Thyroid gland (tissue), 4 donors: Measurements from ENCODE around the gene DAB1. TPM values are rescaled to one million over a fixed set of nuclear protein-coding genes. Genes with fewer than 3 reads are reported as not detected.

Source experiments
- DNase-seq, 2 donors: peaks; one replicate each; pipeline ENCODE4 v3.0.0-alpha.2; 2019
- H3K27ac ChIP-seq, 3 donors: fragments of 200-600 bp; sonication (generic); 1 replicate in 2 of 3; 2 replicates in 1 of 3; pipeline ENCODE4 v1.5.1; 2016 to 2019; ENCODE audit warnings: mild to moderate bottlenecking in 1 of 3, moderate library complexity in 1 of 3
- H3K27me3 ChIP-seq: fragments of 200-600 bp; sonication (generic); one replicate; pipeline ENCODE4 v1.5.1; 2019
- H3K36me3 ChIP-seq, 2 donors: fragments of 200-600 bp; sonication (generic); one replicate each; pipeline ENCODE4 v1.5.1; 2016 to 2019
- H3K4me1 ChIP-seq, 2 donors: fragments of 200-600 bp; sonication (generic); one replicate each; pipeline ENCODE4 v1.5.1; 2017 to 2019
- H3K4me3 ChIP-seq, 3 donors: fragments of 200-600 bp; sonication (generic); replicated peaks in 1 of 3; 1 replicate in 2 of 3; 2 replicates in 1 of 3; pipeline ENCODE4 v1.5.1; 2016; ENCODE audit warnings: mild to moderate bottlenecking in 1 of 3
- H3K9me3 ChIP-seq: fragments of 200-600 bp; sonication (generic); one replicate; pipeline ENCODE4 v1.5.1; 2017
- POLR2A ChIP-seq, 2 donors: fragments of 450-650 bp; IDR thresholded peaks; one replicate each; pipeline ENCODE4 v1.6.1; 2017; ENCODE audit warnings: antibody characterized with exemption in 2 of 2, mild to moderate bottlenecking in 2 of 2, moderate library complexity in 1 of 2
- WGBS, 2 donors: methylation state at CpG; one replicate each; pipeline ENCODE4 v1.1.5; 2017; 5-methylcytosine and 5-hydroxymethylcytosine counted together
- intact Hi-C: fragments of 100-400 bp; cut with DNase I; formaldehyde crosslinking; loops from one replicate; pipeline ENCODE4 v1.15.1; 2023
- total RNA-seq, 4 donors: library from RNA; depleted of rRNA; stranded (reverse); fragments of >200 nt; gene quantifications; one replicate each; pipeline ENCODE4 v1.2.3, GENCODE V29; 2016
- TF ChIP-seq, protein P1 (sequence below), 6 experiments: fragments of 200-600 bp in 3 of 6; fragments of 450-650 bp in 3 of 6; sonication (generic) in 3 of 6; IDR thresholded peaks; one replicate each; pipeline ENCODE4 v1.5.1; 2016 to 2019; ENCODE audit warnings: antibody characterized with exemption in 6 of 6, mild to moderate bottlenecking in 2 of 6, inconsistent platforms in 1 of 6, moderate library complexity in 1 of 6

The DAB1 gene
- total RNA-seq, 4 donors from 2014 or later = under 0.01 to 0.83 (median 0.21) TPM

DNA sequence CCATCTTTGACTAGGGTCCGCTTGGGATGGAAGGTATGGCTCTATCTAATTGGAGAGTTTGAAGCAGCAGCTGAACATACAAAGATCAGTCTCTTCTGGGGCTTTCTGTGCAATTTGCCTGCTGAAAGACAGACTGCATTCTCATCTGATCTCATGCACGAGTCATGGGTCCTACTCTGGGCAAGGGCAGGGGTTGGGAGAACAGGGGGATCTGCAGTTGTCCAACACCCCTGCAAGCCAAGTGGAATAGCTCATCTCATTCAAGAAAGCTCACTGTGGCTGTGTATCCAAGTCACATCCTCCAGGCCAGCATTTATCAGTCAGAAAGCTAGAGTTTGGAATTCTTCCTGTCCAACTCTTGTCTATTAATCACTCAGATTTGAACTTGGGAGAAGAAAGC lies 280.9 kb downstream of the DAB1 start:
- TF ChIP-seq, protein P1, sequence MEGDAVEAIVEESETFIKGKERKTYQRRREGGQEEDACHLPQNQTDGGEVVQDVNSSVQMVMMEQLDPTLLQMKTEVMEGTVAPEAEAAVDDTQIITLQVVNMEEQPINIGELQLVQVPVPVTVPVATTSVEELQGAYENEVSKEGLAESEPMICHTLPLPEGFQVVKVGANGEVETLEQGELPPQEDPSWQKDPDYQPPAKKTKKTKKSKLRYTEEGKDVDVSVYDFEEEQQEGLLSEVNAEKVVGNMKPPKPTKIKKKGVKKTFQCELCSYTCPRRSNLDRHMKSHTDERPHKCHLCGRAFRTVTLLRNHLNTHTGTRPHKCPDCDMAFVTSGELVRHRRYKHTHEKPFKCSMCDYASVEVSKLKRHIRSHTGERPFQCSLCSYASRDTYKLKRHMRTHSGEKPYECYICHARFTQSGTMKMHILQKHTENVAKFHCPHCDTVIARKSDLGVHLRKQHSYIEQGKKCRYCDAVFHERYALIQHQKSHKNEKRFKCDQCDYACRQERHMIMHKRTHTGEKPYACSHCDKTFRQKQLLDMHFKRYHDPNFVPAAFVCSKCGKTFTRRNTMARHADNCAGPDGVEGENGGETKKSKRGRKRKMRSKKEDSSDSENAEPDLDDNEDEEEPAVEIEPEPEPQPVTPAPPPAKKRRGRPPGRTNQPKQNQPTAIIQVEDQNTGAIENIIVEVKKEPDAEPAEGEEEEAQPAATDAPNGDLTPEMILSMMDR (IDR thresholded peaks at IDR 0.05) = no peak
- TF ChIP-seq POLR2A (IDR thresholded peaks at IDR 0.05) = no peak
- H3K4me3 ChIP-seq = no peak overlapping the region
- no peaks in the 10 kb centered on the region for H3K9me3 ChIP-seq
- no peak for DNase-seq
- no peak overlapping the region for H3K27ac ChIP-seq
- WGBS, 2 donors = 63 to 84% methylated on average over 2 of the region's 2 CpGs
- intact Hi-C loops = no loop called here
- no peaks in the 10 kb centered on the region for H3K27me3 ChIP-seq
- H3K36me3 ChIP-seq = no peaks in the 10 kb centered on the region
- no peaks in the 10 kb centered on the region for H3K4me1 ChIP-seq

DNA sequence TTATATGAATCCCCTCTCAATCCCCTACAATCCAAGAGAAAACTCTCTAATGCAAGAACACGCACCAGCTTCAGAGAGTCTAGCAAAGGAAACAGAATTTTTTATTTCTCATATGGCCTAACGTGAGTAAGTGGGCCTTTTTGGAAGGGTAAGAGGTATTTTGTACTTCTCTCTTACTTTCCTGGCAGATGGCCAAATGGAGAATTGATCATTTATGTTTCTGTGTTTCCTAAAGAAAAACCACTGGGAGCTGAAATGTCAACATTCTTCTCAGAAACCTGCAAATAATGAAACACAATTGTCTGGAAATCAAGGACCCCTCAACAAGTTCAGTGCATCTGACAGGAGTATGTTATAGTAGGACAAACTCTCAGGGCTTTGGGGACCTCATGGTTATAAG lies 281.7 kb downstream of the DAB1 start:
- Histone ChIP-seq H3K4me1 (no peaks in the 10 kb centered on the region), H3K27ac (no peak overlapping the region), H3K9me3 (no peaks in the 10 kb centered on the region), H3K4me3 (no peak overlapping the region), H3K27me3 (no peaks in the 10 kb centered on the region), H3K36me3 (no peaks in the 10 kb centered on the region)
- no peak for TF ChIP-seq POLR2A (IDR thresholded peaks at IDR 0.05)
- TF ChIP-seq, protein P1 (IDR thresholded peaks at IDR 0.05) = no peak
- DNase-seq = no peak
- WGBS, 2 donors = 87 to 91% methylated on average over 2 of the region's 2 CpGs
- intact Hi-C loops = no loop called here

DNA sequence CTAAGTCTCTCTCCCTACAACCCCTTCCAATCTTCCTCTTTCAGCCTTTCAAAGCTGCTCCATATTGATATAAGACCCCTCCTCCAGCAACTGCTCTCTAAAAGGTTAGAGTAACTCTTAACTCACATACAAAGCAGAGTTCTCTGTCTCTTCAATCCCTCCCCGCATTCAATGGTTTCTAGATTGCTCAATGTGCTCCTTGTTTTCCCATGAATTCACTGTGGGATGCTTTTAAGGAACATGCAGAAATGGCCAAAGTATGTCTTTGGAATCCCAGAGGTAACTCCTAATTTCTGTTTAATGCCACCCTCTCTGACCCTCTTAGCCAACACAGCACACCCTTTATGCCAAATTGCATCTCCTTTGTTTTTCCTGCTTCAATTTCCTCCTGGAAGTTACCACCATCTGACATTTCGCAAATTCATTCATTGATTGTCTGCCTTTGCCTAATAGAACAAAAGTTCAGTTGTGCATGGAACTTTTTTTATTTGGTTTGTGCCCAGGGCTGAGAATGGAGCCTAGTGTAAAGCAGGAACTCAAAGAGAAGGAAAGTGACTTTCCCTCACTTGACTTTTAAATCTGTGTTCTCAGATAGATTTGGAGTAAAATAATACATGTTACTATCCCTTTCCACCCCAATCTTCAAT lies 285.3 kb downstream of the DAB1 start:
- 93 to 94% methylated on average over 2 of the region's 2 CpGs for WGBS, 2 donors
- Histone ChIP-seq H3K27ac (no peak overlapping the region), H3K4me3 (no peak overlapping the region), H3K36me3 (no peaks in the 10 kb centered on the region), H3K9me3 (no peaks in the 10 kb centered on the region), H3K4me1 (no peaks in the 10 kb centered on the region), H3K27me3 (no peaks in the 10 kb centered on the region)
- no peak for DNase-seq
- intact Hi-C loops = no loop called here
- TF ChIP-seq, protein P1 (IDR thresholded peaks at IDR 0.05) = no peak

DNA sequence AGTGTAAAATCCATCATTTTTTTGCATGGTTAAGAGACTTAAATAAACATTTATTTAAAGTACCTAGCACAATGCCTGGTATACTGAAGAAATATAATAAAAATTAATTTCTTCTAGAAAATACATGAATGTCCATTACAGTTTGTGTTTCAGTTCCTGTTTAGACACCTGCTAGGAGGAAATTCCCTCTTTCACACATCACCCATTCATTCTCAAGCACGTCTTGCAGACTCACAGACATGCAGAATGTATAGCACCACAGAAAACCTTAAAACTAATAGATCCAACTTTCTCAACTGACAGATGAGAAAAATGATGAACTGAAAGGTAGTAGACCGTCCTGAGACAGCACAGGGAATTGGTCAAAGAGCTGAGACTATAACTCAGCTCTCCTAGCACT lies 285.9 kb downstream of the DAB1 start:
- Histone ChIP-seq H3K27me3 (no peaks in the 10 kb centered on the region), H3K4me1 (no peaks in the 10 kb centered on the region), H3K9me3 (no peaks in the 10 kb centered on the region), H3K36me3 (no peaks in the 10 kb centered on the region), H3K27ac (no peak overlapping the region), H3K4me3 (no peak overlapping the region)
- intact Hi-C loops = no loop called here
- TF ChIP-seq, protein P1 (IDR thresholded peaks at IDR 0.05) = no peak
- no peak for TF ChIP-seq POLR2A (IDR thresholded peaks at IDR 0.05)
- no peak for DNase-seq
- WGBS, 2 donors = 68 to 80% methylated on average over 2 of the region's 2 CpGs

DNA sequence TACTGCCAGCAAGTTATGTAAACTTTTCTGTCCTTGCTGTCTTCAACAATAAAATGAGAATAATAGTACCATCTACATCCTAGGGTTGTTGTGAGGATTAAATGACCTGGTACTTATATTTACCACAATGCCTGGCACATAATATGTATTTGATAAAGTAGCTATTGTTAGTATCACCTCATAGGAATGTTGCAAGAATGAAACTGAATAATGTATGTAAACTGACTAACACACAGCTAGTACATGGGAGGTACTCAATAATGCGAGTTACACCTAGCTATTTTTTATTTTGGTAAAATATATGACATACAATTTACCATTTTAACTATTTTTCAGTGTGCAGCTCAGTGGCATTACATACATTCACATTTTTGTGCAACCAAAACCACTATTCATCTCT lies 289.1 kb downstream of the DAB1 start:
- intact Hi-C loops = no loop called here
- no peak overlapping the region for H3K4me3 ChIP-seq
- H3K27ac ChIP-seq = no peak overlapping the region
- no peaks in the 10 kb centered on the region for H3K9me3 ChIP-seq
- no peaks in the 10 kb centered on the region for H3K36me3 ChIP-seq
- no peaks in the 10 kb centered on the region for H3K27me3 ChIP-seq
- WGBS, 2 donors = 90 to 98% methylated on average over 1 of the region's 1 CpG
- H3K4me1 ChIP-seq = no peaks in the 10 kb centered on the region
- TF ChIP-seq POLR2A (IDR thresholded peaks at IDR 0.05) = no peak
- TF ChIP-seq, protein P1 (IDR thresholded peaks at IDR 0.05) = no peak
- no peak for DNase-seq
